ENCODE results near the gene COMT.

Gene COMT

DNA sequence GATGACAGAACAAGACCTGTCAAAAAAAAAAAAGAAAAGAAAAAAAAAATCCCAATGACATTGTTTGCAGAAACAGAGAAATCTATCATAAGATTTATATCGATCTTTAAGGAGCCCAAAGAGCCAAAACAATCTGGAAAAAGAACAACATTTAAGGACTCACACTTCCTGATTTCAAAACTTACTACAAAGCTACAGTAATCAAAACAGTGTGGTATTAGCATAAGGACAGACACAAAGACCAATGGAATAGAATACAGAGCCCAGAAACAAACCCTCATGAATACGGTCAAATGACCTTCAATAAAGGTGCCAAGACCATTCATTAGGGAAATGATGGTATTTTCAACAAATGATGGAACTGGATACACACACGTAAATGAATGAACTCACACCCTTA, 62.9 kb downstream of the COMT start:
- WGBS: 100% methylated on average over 1 of the region's 3 CpGs
- no peak overlapping the region for H3K4ac ChIP-seq (ENCODE audit: low read depth in 1 of 2, low read length in 2 of 2)

DNA sequence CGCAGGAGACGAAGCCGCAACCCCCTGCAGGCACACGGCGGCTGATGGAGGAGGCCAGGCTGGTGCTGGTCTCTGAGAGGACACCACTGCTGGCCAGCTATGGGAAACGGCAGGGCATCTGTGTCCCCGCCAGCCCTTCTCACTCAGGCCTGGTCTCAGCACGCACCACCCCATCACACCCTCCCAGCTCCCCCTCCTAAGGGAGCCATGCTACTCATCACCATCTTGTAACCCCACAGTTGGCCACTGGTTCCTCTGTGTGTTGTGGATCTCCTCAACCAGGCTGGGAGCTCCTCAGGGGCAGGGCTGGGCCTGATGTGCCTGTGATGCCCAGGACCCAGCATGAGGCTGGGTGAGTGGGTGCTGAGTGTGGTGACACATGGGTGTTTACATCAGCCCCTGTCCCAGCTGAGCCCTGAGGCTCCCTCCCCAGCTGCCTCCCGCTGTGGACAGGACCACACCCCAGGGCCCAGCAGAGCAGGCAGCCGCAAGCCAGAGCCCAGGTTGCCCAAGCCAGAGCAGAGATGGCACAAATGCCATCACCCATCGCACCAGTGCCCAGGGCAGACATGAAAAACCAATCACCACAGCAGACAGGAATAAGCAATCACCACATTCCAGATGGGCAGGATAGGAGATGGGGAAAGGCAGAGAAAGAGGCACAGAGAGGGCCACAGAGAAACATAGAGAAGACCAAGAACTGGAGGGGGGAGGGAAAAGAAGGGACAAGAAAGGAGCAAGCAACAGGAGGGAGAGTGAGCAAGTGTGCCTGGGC, 66.8 kb downstream of the COMT start:
- Histone ChIP-seq H3K27ac (ENCODE audit: low read length, poor library complexity, severe bottlenecking) (no peak overlapping the region), H3K27me3 (ENCODE audit: control insufficient read depth in 1 of 2, insufficient read depth in 1 of 2, low read length in 2 of 2) (peaks cover 0 to 5% of the 10 kb centered on the region in 2 experiments), H3K9me3 (ENCODE audit: control insufficient read depth, low read length) (peaks cover 17% of the 10 kb centered on the region), H2BK15ac (ENCODE audit: low read depth, poor library complexity, severe bottlenecking) (no peak overlapping the region), H3K23ac (ENCODE audit: low read length in 2 of 2) (no peak overlapping the region), H2AFZ (ENCODE audit: low read depth, low read length) (no peak overlapping the region), H3K4me1 (ENCODE audit: control insufficient read depth, insufficient read depth, low read depth, low read length) (peaks cover 11% of the 10 kb centered on the region), H2BK5ac (ENCODE audit: low read depth, low read length, poor library complexity, severe bottlenecking) (no peak overlapping the region), H4K91ac (ENCODE audit: low read length) (peak overlapping the region; percentile 28), H4K8ac (ENCODE audit: low read length) (no peak overlapping the region), H3K14ac (ENCODE audit: low read length in 2 of 2) (no peak overlapping the region), H3K4me3 (ENCODE audit: insufficient read depth in 1 of 2, low read depth in 1 of 2, low read length in 2 of 2) (no peak overlapping the region), H2AK5ac (ENCODE audit: low read length, severe bottlenecking) (no peak overlapping the region), H3K18ac (ENCODE audit: low read depth in 1 of 2, low read length in 2 of 2) (no peak overlapping the region), H3K36me3 (ENCODE audit: control insufficient read depth in 1 of 2, insufficient read depth in 2 of 2, low read depth in 1 of 2, low read length in 2 of 2) (no peaks in the 10 kb centered on the region), H3K4ac (ENCODE audit: low read depth in 1 of 2, low read length in 2 of 2) (no peak overlapping the region), H3K79me1 (replicated peaks; ENCODE audit: low read length, poor library complexity, severe bottlenecking) (peaks cover 3% of the 10 kb centered on the region), H3K4me2 (ENCODE audit: low read length, poor library complexity, severe bottlenecking) (no peak overlapping the region), H3K9ac (ENCODE audit: low read length) (no peak overlapping the region), H2BK120ac (ENCODE audit: low read depth, low read length) (no peak overlapping the region), H2BK12ac (ENCODE audit: low read length in 2 of 2) (no peak overlapping the region)
- 89% methylated on average over 9 of the region's 11 CpGs for WGBS
- no peak for DNase-seq

More for the DNA sequence above, 62.9 kb downstream of the COMT start:
- Histone ChIP-seq H3K9me3 (ENCODE audit: control insufficient read depth, low read length) (peaks cover 22% of the 10 kb centered on the region), H3K36me3 (ENCODE audit: control insufficient read depth in 1 of 2, insufficient read depth in 2 of 2, low read depth in 1 of 2, low read length in 2 of 2) (no peaks in the 10 kb centered on the region), H3K4me2 (ENCODE audit: low read length, poor library complexity, severe bottlenecking) (no peak overlapping the region), H3K4me3 (ENCODE audit: insufficient read depth in 1 of 2, low read depth in 1 of 2, low read length in 2 of 2) (no peak overlapping the region), H3K79me1 (replicated peaks; ENCODE audit: low read length, poor library complexity, severe bottlenecking) (no peaks in the 10 kb centered on the region), H2BK120ac (ENCODE audit: low read depth, low read length) (no peak overlapping the region), H3K4me1 (ENCODE audit: control insufficient read depth, insufficient read depth, low read depth, low read length) (peaks cover 27% of the 10 kb centered on the region), H3K14ac (ENCODE audit: low read length in 2 of 2) (no peak overlapping the region), H2BK12ac (ENCODE audit: low read length in 2 of 2) (no peak overlapping the region), H3K9ac (ENCODE audit: low read length) (no peak overlapping the region), H4K8ac (ENCODE audit: low read length) (no peak overlapping the region), H3K18ac (ENCODE audit: low read depth in 1 of 2, low read length in 2 of 2) (no peak overlapping the region), H4K91ac (ENCODE audit: low read length) (no peak overlapping the region), H2AFZ (ENCODE audit: low read depth, low read length) (no peak overlapping the region), H3K27ac (ENCODE audit: low read length, poor library complexity, severe bottlenecking) (no peak overlapping the region), H3K27me3 (ENCODE audit: control insufficient read depth in 1 of 2, insufficient read depth in 1 of 2, low read length in 2 of 2) (peaks cover 0 to 3% of the 10 kb centered on the region in 2 experiments), H2BK5ac (ENCODE audit: low read depth, low read length, poor library complexity, severe bottlenecking) (no peak overlapping the region), H2BK15ac (ENCODE audit: low read depth, poor library complexity, severe bottlenecking) (no peak overlapping the region), H2AK5ac (ENCODE audit: low read length, severe bottlenecking) (no peak overlapping the region), H3K23ac (ENCODE audit: low read length in 2 of 2) (no peak overlapping the region)
- DNase-seq: no peak

DNA sequence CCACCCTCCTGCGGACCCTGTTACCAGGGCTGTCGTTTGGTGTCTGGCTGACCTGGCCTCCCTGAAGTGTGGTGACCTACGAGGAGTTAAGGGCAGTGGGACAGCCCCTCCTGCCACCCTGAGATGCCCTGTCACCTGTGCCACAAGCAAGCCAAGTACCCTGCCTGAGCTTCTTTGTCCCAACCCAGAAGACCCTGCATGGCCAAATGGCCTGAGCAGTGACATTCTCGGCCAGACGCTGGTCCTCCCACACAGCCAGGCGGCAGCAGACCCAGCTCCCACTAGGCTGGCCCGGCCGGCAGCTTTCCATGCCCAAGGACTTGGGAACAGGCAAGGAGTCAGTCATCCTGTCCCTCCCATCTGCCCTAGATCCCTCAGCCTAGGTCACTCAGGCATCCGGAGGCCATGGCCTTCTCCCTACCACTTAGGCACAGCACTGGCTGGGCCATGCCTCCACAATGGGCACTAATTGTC, 67.5 kb downstream of the COMT start:
- H3K9ac ChIP-seq (ENCODE audit: low read length): no peak overlapping the region
- peaks cover 3% of the 10 kb centered on the region for H3K79me1 ChIP-seq (replicated peaks; ENCODE audit: low read length, poor library complexity, severe bottlenecking)
- H3K27me3 ChIP-seq (ENCODE audit: control insufficient read depth in 1 of 2, insufficient read depth in 1 of 2, low read length in 2 of 2): peaks cover 0 to 5% of the 10 kb centered on the region in 2 experiments
- H3K4me1 ChIP-seq (ENCODE audit: control insufficient read depth, insufficient read depth, low read depth, low read length): peaks cover 12% of the 10 kb centered on the region
- no peak overlapping the region for H2BK12ac ChIP-seq (ENCODE audit: low read length in 2 of 2)
- H3K23ac ChIP-seq (ENCODE audit: low read length in 2 of 2): no peak overlapping the region
- no peaks in the 10 kb centered on the region for H3K36me3 ChIP-seq (ENCODE audit: control insufficient read depth in 1 of 2, insufficient read depth in 2 of 2, low read depth in 1 of 2, low read length in 2 of 2)
- no peak overlapping the region for H2BK120ac ChIP-seq (ENCODE audit: low read depth, low read length)
- H3K4me2 ChIP-seq (ENCODE audit: low read length, poor library complexity, severe bottlenecking): no peak overlapping the region
- no peak overlapping the region for H2AK5ac ChIP-seq (ENCODE audit: low read length, severe bottlenecking)
- no peak overlapping the region for H3K4ac ChIP-seq (ENCODE audit: low read depth in 1 of 2, low read length in 2 of 2)
- no peak overlapping the region for H3K14ac ChIP-seq (ENCODE audit: low read length in 2 of 2)
- no peak overlapping the region for H3K27ac ChIP-seq (ENCODE audit: low read length, poor library complexity, severe bottlenecking)
- H2BK15ac ChIP-seq (ENCODE audit: low read depth, poor library complexity, severe bottlenecking): no peak overlapping the region
- H3K4me3 ChIP-seq (ENCODE audit: insufficient read depth in 1 of 2, low read depth in 1 of 2, low read length in 2 of 2): no peak overlapping the region
- H3K9me3 ChIP-seq (ENCODE audit: control insufficient read depth, low read length): peaks cover 11% of the 10 kb centered on the region
- WGBS: 97% methylated on average over 9 of the region's 9 CpGs
- no peak overlapping the region for H3K18ac ChIP-seq (ENCODE audit: low read depth in 1 of 2, low read length in 2 of 2)
- DNase-seq: no peak
- H4K8ac ChIP-seq (ENCODE audit: low read length): no peak overlapping the region
- no peak overlapping the region for H4K91ac ChIP-seq (ENCODE audit: low read length)
- no peak overlapping the region for H2BK5ac ChIP-seq (ENCODE audit: low read depth, low read length, poor library complexity, severe bottlenecking)
- no peak overlapping the region for H2AFZ ChIP-seq (ENCODE audit: low read depth, low read length)

DNA sequence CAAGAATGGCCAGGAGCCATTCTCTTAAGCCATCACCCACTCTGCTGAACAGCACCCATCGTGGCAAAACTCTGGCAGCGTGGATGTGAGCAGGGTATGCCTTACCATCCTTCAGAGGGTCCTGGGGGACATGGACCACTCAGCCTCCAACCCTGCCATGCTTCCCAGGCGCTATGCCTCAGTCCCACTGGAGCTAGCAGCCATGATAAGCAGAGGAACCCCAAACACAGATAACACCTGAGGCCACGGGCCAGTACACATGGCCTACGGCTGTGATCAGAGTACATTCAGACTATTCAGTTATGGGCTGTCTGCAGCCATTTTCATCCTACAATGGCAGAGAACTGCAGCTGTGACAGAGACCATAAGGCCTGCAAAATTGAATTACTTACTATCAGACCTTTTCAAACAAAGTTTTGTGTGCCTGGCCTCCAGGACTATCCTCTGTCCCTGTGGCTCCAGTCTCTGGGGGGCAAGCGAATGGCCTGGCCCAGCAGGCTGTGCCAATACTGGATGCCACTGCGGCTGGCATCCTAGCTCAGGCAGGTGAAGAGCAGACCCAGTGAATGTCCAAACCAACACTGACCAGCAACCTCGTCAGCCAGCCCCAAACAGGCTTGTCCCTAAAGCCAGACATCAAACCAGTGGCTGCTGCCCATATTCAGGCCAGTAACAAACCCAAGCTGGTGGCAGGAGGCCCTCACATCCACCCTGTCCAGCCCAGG, 68.2 kb downstream of the COMT start:
- no peak overlapping the region for H3K4ac ChIP-seq (ENCODE audit: low read depth in 1 of 2, low read length in 2 of 2)
- no peak for DNase-seq
- no peak overlapping the region for H3K4me3 ChIP-seq (ENCODE audit: insufficient read depth in 1 of 2, low read depth in 1 of 2, low read length in 2 of 2)
- H3K4me2 ChIP-seq (ENCODE audit: low read length, poor library complexity, severe bottlenecking): no peak overlapping the region
- peaks cover 12% of the 10 kb centered on the region for H3K4me1 ChIP-seq (ENCODE audit: control insufficient read depth, insufficient read depth, low read depth, low read length)
- no peak overlapping the region for H2AFZ ChIP-seq (ENCODE audit: low read depth, low read length)
- H2AK5ac ChIP-seq (ENCODE audit: low read length, severe bottlenecking): no peak overlapping the region
- no peak overlapping the region for H3K18ac ChIP-seq (ENCODE audit: low read depth in 1 of 2, low read length in 2 of 2)
- H2BK120ac ChIP-seq (ENCODE audit: low read depth, low read length): no peak overlapping the region
- H4K91ac ChIP-seq (ENCODE audit: low read length): no peak overlapping the region
- H3K14ac ChIP-seq (ENCODE audit: low read length in 2 of 2): no peak overlapping the region
- no peak overlapping the region for H2BK5ac ChIP-seq (ENCODE audit: low read depth, low read length, poor library complexity, severe bottlenecking)
- H2BK15ac ChIP-seq (ENCODE audit: low read depth, poor library complexity, severe bottlenecking): no peak overlapping the region
- H3K79me1 ChIP-seq (replicated peaks; ENCODE audit: low read length, poor library complexity, severe bottlenecking): peaks cover 3% of the 10 kb centered on the region
- no peak overlapping the region for H3K9ac ChIP-seq (ENCODE audit: low read length)
- H3K23ac ChIP-seq (ENCODE audit: low read length in 2 of 2): no peak overlapping the region
- H3K36me3 ChIP-seq (ENCODE audit: control insufficient read depth in 1 of 2, insufficient read depth in 2 of 2, low read depth in 1 of 2, low read length in 2 of 2): no peaks in the 10 kb centered on the region
- H3K27me3 ChIP-seq (ENCODE audit: control insufficient read depth in 1 of 2, insufficient read depth in 1 of 2, low read length in 2 of 2): peaks cover 4 to 10% of the 10 kb centered on the region in 2 experiments
- no peak overlapping the region for H4K8ac ChIP-seq (ENCODE audit: low read length)
- peaks cover 4% of the 10 kb centered on the region for H3K9me3 ChIP-seq (ENCODE audit: control insufficient read depth, low read length)
- 88% methylated on average over 8 of the region's 8 CpGs for WGBS
- H2BK12ac ChIP-seq (ENCODE audit: low read length in 2 of 2): no peak overlapping the region
- H3K27ac ChIP-seq (ENCODE audit: low read length, poor library complexity, severe bottlenecking): no peak overlapping the region
